Adipose tissue (tissue), 3 donors: Measurements from ENCODE around the gene ITPR2. TPM values are rescaled to one million over a fixed set of nuclear protein-coding genes. Genes with fewer than 3 reads are reported as not detected.

Experiments used
- H3K27ac ChIP-seq: one replicate; pipeline ENCODE4 v1.5.1; 2013; ENCODE audit warnings: low read depth, low read length
- WGBS, 3 donors: extraction: QIAGEN DNeasy Blood & Tissue Kit; methylation state at CpG; one replicate each; pipeline ENCODE4 v1.1.7; 2013; 5-methylcytosine and 5-hydroxymethylcytosine counted together
- polyA plus RNA-seq, 3 donors: library from polyadenylated mRNA; stranded (reverse); fragments of 200-250 nt; gene quantifications; one replicate each; pipeline ENCODE4 v1.2.3, GENCODE V29; 2013
- donor health status: healthy with polysubstance abuse.
- donor health status: Bipolar disorder and iron deficiency.
- donor health status: healthy.

Gene ITPR2
- polyA plus RNA-seq, 3 donors = 2.8 to 15.5 (median 4.7) TPM

DNA sequence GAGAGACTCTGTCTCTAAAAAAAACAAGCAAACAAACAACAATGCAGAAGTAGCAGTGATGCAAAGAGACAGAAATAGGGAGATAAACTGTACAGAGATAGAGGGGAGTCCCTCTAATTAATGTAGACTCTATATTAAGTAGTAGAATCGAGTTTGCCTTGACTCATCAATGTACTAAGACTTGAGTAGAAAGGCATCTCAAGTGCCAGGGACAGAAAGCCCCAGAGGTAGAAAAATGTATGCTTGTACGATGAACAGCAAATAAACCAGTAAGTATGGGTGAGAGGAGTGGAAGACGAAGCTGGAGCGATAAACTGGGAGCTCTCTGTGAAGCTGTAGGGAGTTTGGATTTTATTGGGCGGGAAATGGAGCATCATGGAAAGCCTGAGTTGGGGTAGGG is 429.4 kb downstream of the ITPR2 start:
- H3K27ac ChIP-seq = no peak overlapping the region
- 87 to 95% (median 94%) methylated on average over 5 of the region's 5 CpGs for WGBS, 3 donors

DNA sequence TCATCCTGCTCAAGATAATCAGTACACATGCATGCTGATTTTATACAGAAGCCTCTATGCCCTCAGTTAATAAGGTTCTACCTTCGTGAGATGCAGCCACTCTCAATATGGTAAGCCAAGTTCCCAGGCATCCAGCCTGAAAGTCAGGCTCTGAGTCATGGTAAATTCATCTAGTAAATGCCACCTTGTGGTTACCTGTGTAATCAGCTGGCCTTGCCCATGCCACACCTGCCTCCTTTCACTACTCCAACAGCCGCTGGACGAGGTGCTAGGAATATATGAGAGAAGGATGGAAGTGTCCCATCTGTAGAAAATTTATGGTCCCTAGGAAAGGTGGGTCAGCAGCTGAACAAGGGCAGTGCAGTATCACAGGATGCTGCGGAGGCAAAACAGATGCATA is 430.3 kb downstream of the ITPR2 start:
- no peak overlapping the region for H3K27ac ChIP-seq
- WGBS, 3 donors = 40 to 90% (median 78%) methylated on average over 4 of the region's 4 CpGs

DNA sequence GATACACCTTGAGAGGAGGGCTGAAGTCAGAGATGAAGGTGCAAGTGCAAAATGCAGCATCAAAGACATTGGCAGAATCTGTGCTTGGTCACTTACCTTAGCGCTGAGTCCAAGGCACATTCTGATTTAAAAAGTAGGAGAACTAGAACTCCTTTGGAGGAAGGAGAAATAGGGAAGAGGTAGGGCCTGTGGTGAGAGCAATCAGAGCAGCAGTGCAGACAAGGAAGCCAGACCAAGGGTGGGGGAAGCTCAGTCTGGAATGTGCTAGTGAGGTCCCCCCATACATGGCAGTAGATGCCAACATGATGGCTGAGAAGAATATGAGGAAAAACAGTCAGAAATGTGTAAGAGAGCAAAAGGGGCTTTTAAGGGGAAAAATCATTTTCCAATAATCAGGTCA is 431.1 kb downstream of the ITPR2 start:
- no peak overlapping the region for H3K27ac ChIP-seq
- 78 to 97% (median 84%) methylated on average over 1 of the region's 1 CpG for WGBS, 3 donors

DNA sequence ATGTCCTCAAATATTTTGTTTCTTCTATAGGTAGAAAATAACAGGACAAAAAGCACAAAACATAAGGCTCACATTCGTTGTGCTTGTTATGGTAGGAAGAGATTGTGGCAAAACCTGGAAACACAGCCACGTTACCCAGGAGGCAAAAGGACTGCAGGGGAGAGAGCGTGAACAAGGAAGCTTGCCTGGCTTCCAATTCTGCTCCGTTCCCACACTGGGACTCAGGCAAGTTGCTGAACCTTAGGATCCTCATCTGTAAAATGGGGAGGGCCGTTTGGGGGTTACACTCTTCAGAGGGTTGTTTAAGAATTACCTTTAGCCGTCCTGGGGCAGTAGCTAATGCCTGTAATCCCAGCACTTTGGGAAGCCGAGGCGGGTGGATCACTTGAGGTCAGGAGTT is 432.4 kb downstream of the ITPR2 start:
- 92 to 95% (median 93%) methylated on average over 8 of the region's 8 CpGs for WGBS, 3 donors
- H3K27ac ChIP-seq = no peak overlapping the region

DNA sequence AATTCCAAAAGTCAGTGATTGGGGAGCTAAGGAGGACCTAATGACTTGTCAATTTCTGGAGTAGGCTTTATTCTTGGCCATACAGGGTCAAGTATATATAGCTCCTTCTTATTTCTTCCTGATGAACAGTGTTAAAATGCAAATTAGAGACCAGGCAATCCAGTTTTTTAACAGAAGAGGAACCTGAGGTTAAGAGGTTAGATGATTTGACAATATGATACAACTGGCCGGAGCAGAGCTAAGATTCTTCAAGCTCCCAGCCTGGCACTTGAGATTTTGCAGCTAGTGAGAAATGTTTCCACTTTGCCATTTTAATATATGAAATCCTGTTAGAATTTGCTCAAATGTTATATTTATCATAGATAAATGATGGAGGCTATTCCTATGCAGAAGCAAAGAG is 433.6 kb downstream of the ITPR2 start:
- H3K27ac ChIP-seq = no peak overlapping the region
- 65 to 86% (median 75%) methylated on average over 1 of the region's 1 CpG for WGBS, 3 donors

DNA sequence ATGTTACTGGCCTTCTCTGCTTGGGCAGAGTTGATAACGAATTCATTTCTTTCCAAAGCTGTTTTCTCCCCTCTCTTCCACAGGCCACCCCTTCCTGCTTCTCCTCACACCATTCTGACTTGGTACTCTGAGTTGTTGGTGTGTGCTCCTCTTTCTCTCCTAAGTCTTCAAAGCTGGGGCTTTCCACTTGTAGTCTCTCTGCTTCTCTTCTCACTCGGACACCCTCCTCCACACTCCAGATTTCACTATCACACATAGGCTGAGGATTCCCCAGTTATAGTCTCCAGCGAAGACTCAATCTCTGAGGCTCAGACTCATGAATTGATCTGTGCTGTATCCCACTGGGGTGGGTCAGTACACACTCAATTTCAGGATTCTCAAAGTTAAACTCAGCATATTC is 436.6 kb downstream of the ITPR2 start:
- 80 to 90% (median 87%) methylated on average over 3 of the region's 3 CpGs for WGBS, 3 donors
- H3K27ac ChIP-seq = no peak overlapping the region

DNA sequence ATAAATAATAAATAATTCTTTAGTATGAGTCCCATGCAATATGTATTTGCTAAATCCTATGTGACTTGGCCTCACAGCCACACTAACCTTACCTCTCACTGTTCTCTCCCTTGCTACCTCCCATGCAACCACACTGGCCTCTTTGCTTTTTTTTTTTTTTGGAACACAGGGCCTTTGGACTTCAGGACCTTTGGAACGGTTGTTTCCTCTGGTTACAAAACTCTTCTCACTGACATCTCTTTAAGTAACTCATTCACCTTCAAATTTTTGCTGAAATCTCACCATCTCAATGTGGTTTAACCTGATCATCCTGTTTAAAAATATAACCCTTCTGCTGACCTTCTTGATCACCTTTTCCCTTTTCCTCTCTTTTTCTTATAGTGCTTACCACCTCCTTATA is 443.7 kb downstream of the ITPR2 start:
- WGBS, 3 donors = 44 to 94% (median 78%) methylated on average over 1 of the region's 1 CpG
- no peak overlapping the region for H3K27ac ChIP-seq

DNA sequence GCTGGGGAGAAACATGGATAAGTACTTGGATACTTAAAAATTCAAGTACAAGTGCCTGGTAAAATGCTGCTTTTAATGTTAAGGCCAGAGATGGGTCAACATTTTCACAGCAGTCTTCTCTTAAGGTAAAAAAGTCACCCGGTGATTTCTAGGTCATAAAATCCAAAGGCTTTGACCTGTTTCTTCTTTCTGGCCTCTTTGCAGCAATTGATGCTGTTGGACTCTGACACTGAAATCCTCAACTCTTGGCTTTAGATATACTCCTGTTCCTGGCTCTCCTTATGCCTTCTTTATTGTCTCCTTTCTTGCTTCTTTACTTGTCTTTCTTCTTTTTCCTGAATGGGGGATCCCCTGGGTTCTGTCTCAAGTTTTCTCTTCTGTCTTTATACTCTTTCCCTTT is 448.5 kb downstream of the ITPR2 start:
- whole genome bisulfite sequencing, 3 donors = 76 to 89% (median 89%) methylated on average over 1 of the region's 1 CpG
- no peak overlapping the region for H3K27ac ChIP-seq

DNA sequence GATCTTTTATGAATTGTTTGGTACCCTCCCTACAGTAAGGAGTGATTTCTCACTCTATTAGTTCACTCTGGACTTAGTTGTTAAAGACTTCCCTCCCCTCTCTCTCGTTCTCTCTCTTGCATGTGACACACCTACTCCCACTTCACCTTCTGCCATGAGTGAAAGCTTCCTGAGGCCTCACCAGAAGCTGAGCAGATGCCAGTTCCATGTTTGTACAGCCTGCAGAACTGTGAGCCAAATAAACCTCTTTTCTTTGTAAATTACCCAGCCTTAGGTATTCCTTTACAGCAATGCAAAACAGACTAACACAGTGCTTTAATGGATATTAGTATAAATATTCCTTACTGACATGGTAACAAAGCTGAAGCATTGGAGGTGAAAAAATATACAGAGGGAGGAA is 450.0 kb downstream of the ITPR2 start:
- no peak overlapping the region for H3K27ac ChIP-seq
- WGBS, 3 donors = 87 to 93% (median 92%) methylated on average over 1 of the region's 1 CpG

DNA sequence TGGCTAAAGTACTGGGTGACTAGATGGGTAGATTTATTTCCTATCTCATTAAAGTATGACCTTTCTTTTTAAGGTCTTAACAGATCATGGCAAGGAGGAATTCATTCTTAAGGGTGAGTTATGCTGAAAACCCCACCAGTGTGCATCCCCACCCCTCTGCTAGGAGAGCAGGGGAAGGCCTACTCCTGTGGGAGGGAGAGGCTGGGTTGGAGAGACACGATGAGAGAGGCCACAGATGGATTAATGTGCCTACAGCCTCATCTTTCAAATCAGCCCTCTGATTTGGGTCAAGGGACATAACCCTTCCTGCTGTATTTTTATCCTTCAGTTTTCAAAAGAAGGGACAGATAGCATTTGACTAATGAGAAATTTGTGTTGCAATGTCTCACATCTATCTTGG is 452.1 kb downstream of the ITPR2 start:
- WGBS, 3 donors = 61 to 86% (median 68%) methylated on average over 1 of the region's 1 CpG
- H3K27ac ChIP-seq = no peak overlapping the region

DNA sequence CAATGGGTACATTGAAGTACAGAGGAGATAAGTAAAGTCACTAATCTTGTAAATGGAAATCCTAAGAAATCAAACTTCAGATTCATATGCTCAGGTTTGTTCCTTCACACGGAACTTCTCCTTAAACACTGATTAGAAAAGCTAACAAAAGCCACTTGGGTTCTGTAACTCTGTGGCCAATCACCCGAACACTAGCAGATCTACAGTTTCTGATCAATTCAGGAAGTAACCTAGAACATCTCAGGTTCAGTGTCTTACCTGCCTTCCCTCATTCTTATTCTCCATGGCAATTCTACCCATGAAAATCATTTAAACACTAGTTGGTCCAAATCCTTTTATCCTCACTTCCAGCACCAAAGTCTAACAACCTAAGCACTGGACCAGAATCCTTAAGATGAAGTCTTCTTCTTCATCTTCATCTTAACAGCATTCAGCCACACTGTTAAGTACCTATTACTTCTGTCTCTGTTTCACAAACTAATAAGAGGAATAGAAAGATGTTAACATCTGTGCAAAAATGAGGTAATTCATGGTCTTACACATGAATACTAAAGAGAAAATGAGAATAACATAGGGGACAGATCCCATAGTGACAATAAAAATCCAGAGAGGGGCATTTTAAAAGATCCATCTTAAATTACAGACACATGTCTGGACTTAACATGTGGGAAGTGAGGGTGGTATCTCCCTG is 453.1 kb downstream of the ITPR2 start:
- WGBS, 3 donors = 64 to 95% (median 92%) methylated on average over 2 of the region's 2 CpGs
- H3K27ac ChIP-seq = no peak overlapping the region

DNA sequence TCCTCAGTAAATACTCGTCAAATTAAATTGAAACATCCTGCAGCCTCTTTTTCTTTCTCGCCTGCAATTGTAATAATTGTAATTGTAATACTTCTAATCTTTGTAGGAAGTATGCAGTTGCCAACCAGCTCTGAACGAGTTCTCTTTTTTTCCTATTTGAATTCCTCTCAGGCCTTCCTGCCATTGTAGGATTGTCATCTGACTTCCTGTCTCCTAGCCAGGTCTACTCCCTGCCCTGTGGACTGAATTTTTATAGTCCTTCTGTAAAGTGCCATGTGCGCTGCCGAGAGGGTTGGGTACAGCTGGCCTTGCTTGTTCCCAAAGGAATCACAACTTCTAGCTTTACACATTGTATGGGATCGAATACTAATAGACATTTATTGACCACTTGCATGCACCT is 454.3 kb downstream of the ITPR2 start:
- no peak overlapping the region for H3K27ac ChIP-seq
- WGBS, 3 donors = 40 to 83% (median 52%) methylated on average over 6 of the region's 6 CpGs

DNA sequence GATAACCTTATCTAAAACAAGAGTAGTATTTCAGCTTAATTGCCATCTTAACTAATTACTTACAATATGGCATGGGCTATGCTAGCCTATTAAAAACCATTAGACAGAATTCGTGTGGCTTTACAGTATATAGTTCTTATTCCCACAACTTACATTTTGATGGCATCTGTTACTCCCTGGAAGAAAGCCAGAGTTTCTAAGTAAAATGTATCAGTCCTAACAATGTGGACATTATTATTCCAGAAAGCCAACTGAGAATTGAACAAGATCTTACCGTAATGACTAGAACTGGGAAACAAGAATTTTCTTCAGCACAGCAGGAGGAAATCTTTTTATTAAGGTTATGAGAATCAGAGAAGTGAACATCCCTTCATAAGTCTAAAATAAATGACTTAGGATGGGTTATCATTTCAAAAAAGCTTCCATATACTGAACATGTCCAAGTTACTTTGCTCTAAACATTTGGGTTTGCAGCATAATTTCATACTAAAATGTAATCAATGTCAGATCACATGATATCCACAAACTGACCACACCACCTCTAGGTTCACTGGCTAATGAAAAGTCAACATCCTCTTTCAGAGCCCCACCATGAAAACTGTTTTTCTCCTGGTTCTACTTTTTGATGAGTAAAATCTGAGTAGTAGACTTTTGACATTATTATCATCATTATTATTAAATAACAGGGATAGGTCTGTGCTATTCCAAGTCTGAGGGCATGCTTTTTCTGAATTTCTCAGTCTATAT is 457.9 kb downstream of the ITPR2 start:
- no peak overlapping the region for H3K27ac ChIP-seq
- 75 to 84% (median 79%) methylated on average over 2 of the region's 2 CpGs for WGBS, 3 donors

DNA sequence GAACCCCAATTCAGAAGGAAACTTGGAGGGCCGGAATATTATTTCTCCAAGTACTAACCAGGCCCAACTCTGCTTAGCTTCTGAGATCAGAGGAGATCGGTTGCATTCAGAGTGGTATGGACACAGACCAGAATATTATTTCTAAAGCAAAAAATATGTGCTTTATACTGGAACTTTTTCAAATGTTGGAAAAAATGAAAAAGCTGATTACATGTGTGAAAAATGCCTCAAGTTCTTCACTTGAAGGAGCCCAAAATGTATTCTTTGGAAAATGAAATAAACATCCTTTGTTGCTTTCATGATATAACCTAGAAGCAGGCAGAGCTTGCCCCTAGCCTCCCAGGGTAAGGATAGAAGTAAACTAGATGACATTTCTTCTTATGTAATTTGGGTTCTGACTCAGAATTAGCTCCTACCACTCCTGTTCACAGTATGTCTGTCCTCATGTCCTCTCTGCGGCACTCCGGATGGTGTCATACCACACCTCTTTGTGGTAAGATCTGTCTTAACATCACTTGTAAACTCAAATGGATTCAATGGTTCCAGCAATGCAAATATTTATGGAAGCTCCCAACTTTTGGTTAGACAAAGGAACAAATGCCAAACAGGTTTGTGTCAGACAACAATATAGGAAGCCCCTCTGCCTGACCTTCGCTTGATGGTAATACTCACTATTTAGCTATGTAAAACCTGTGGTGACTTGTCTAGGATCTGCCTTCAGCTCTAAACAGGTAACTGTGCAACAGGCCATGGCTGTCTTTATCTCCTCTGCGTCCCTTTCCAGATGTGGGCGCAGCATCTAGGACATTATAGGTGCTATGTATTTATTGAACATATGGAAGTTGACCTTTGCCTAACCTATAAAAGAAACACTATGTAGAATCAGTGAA is 459.1 kb downstream of the ITPR2 start:
- no peak overlapping the region for H3K27ac ChIP-seq
- 95 to 97% (median 95%) methylated on average over 7 of the region's 7 CpGs for WGBS, 3 donors

DNA sequence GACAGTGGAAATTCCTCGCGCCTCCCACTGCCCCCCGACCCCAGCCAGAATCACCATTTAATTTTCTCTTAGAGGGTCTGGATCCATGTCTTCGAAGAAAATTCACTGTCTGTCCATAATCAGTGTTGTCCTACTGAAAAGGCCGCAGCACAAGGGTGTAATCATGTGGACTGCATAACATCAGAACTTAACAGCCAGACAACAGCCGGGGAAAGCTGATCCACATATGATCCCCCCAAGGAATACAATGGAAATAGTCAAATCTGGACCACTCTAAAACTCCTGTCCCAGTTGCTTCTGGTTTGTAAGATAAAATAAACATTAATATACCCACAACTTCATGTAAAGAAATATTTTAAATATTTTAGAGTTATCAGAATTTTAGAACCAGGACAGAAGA is 460.1 kb downstream of the ITPR2 start:
- 87 to 96% (median 96%) methylated on average over 6 of the region's 6 CpGs for WGBS, 3 donors
- H3K27ac ChIP-seq = no peak overlapping the region

DNA sequence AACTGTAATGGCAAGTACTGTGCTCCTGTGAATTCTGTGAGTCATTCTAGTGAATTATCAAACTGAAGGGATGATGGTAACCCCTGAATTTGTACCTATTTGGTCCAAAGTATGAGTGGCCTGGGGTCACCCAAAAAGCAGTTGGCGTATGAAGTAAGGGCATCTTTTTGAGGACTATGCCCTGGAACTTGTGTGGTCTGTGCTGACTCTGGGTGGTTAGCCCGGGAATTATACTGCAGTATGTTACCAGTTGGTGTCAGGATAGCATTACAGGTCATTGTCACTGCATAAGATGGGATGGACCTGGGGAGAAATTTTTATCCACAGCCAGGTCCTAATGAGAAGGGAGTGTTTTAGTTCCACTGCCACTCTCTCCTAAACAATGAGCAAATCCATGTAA is 462.9 kb downstream of the ITPR2 start:
- WGBS, 3 donors = 93 to 96% (median 96%) methylated on average over 2 of the region's 2 CpGs
- no peak overlapping the region for H3K27ac ChIP-seq

DNA sequence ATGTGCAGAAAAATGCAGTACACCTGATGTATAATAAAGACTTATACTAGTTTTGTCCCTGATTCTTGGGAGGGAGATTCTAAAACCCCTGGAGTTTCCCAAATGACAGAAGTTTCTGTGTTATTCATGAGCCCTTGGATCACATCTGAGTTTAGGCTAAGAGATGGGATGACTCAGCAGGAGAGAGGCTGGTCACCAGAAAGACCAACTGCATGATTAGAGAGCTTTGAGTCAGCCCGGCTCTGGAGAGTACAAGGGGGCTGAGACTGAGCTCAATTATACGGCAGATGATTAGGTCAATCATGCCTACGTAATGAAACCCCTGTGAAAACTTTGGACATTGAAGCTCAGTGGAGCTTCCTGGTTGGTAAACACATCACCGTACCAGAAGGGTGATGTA is 463.4 kb downstream of the ITPR2 start:
- no peak overlapping the region for H3K27ac ChIP-seq
- 71 to 93% (median 81%) methylated on average over 4 of the region's 4 CpGs for whole genome bisulfite sequencing, 3 donors

DNA sequence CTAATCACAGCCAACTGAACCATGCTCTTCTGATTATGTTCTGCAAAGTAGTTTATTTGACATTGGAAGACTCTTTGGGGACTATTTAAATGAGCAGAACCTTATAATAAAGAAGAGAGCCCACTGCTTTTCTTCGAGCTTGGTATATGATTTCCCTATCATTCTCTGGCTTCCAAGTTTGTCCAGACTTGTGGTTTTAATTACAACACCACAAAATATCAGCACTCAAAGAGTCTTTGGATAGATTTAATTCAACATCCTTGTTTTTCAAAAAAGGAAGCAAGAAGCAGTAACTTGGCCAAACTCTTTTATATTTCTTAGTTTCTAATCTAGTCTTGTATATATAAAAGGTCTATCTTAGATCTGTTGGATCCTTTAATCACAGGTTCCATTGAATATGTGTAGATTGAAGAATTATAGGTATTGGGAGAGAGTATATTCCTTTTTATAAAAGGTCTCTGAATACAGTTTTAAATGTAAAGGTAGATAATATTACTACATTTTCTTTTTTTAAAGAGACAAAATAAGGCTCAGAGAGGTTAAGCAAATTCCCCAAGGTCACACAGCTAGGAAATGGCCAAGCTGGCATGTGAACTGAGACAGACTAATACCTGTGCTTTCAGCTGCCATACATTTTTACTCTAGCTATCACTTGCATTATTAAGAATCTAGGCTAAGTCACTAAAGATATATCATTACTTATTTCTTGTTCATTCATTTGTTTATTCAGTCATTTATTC is 464.8 kb downstream of the ITPR2 start:
- no peak overlapping the region for H3K27ac ChIP-seq
- 70 to 95% (median 73%) methylated on average over 1 of the region's 1 CpG for WGBS, 3 donors

DNA sequence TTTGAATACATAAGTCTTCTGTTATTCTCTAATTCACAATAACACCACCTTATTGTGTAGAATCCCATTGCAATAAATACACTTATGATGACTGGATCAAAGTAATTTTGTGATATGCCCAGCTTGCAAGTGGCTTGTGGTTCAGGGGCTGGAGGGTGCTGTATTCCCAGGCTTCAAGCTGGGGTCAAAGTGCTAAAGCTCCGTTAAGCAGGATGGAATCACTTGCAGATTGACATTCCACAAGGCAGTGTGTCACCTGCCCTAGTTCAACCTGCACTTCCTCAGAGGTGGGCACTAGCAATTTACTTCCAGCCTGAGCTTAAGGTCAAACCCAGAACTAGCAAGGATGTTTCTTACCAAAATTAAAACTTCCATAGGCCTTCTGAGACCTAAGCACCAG is 471.0 kb downstream of the ITPR2 start:
- whole genome bisulfite sequencing, 3 donors = 78 to 95% (median 90%) methylated on average over 1 of the region's 1 CpG
- no peak overlapping the region for H3K27ac ChIP-seq
